OCI-LY1 (cell line): ENCODE data around the gene HMGXB3.
"Not testable (repeated sequence)": the region's sequence is repeated elsewhere in the genome, so short reads cannot be mapped to it uniquely, and the experiment has no call there.

Experiments
- EZH2 ChIP-seq: fragments of 200-600 bp; sonication (generic), shearing (Covaris generic); IDR thresholded peaks from 2 replicates; pipeline ENCODE4 v1.8.0; 2017; ENCODE audit warnings: borderline replicate concordance, mixed run types, mild to moderate bottlenecking, antibody characterized with exemption, low read length, moderate library complexity, mixed read lengths
- TF ChIP-seq, protein P1 (sequence below): fragments of 200-600 bp; sonication (generic), shearing (Covaris generic); IDR thresholded peaks from 2 replicates; pipeline ENCODE4 v1.5.1; 2017; ENCODE audit warnings: mild to moderate bottlenecking, antibody characterized with exemption, low read length, moderate library complexity, mixed read lengths

GRCh38 chr5:150028047-150028446 is 27.5 kb downstream of the HMGXB3 start:
- TF ChIP-seq, protein P1, sequence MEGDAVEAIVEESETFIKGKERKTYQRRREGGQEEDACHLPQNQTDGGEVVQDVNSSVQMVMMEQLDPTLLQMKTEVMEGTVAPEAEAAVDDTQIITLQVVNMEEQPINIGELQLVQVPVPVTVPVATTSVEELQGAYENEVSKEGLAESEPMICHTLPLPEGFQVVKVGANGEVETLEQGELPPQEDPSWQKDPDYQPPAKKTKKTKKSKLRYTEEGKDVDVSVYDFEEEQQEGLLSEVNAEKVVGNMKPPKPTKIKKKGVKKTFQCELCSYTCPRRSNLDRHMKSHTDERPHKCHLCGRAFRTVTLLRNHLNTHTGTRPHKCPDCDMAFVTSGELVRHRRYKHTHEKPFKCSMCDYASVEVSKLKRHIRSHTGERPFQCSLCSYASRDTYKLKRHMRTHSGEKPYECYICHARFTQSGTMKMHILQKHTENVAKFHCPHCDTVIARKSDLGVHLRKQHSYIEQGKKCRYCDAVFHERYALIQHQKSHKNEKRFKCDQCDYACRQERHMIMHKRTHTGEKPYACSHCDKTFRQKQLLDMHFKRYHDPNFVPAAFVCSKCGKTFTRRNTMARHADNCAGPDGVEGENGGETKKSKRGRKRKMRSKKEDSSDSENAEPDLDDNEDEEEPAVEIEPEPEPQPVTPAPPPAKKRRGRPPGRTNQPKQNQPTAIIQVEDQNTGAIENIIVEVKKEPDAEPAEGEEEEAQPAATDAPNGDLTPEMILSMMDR = not testable (repeated sequence)
- not testable (repeated sequence) for TF ChIP-seq EZH2
